LNCaP clone FGC (cell line): ENCODE measurements around the gene CIDEC.
A peak's percentile ranks its signal among the peaks of the same experiment; 100 is the strongest.

Experiments
- DNase-seq: peaks from one replicate; pipeline ENCODE4 v3.0.0-alpha.2; 2011; ENCODE audit warnings: low read depth
- H3K4me3 ChIP-seq: 2 replicates; pipeline ENCODE4 v1.5.1; 2011; ENCODE audit warnings: mild to moderate bottlenecking, low read depth, low read length, control low read depth
- CTCF ChIP-seq: IDR thresholded peaks from 2 replicates; pipeline ENCODE4 v1.5.1; 2012; ENCODE audit warnings: mild to moderate bottlenecking; ENCODE audit not compliant: control insufficient read depth, insufficient read depth; ENCODE audit errors: extremely low read depth

Gene CIDEC

GRCh38 chr3:9846931-9847488 lies 33.0 kb downstream of the CIDEC start:
- DNase-seq: no peak
- TF ChIP-seq CTCF: no peak
- H3K4me3 ChIP-seq: no peak overlapping the region

GRCh38 chr3:9846231-9846630 lies 33.8 kb downstream of the CIDEC start:
- no peak overlapping the region for H3K4me3 ChIP-seq

GRCh38 chr3:9843715-9844438 lies 36.2 kb downstream of the CIDEC start, which contains the start of gene RPUSD3:
Gene RPUSD3, minus strand, starts transcription at chr3:9844008. Its CDS starts 18 bp downstream, at chr3:9843990.
- TF ChIP-seq CTCF: no peak
- peak within 1 kb of the TSS; percentile 77 for H3K4me3 ChIP-seq
- peak; percentile 87 for DNase-seq

More at GRCh38 chr3:9846231-9846630, 33.8 kb downstream of the CIDEC start:
- DNase-seq: no peak
- TF ChIP-seq CTCF: no peak

GRCh38 chr3:9841015-9841414 lies 39.0 kb downstream of the CIDEC start:
- H3K4me3 ChIP-seq: no peak overlapping the region
- no peak for DNase-seq
- TF ChIP-seq CTCF: no peak

- no peak overlapping the region for H3K4me3 ChIP-seq
- no peak for TF ChIP-seq CTCF
- no peak for DNase-seq
Measured at GRCh38 chr3:9838856-9839255, 41.2 kb downstream of the CIDEC start.

- no peak overlapping the region for H3K4me3 ChIP-seq
- DNase-seq: no peak
- TF ChIP-seq CTCF: no peak
Measured at GRCh38 chr3:9837701-9838582, 42.1 kb downstream of the CIDEC start.
